Mesodermal cell (in vitro differentiated cells): ENCODE results near the gene MYO5A.
"Not testable (repeated sequence)": the region's sequence is repeated elsewhere in the genome, so short reads cannot be mapped to it uniquely, and the experiment has no call there.

Experiments used
- H3K27ac ChIP-seq: 2 replicates; pipeline ENCODE4 v1.7.0; 2013; ENCODE audit warnings: mild to moderate bottlenecking, low read depth, low read length, moderate library complexity; ENCODE audit not compliant: severe bottlenecking
- H3K36me3 ChIP-seq: 2 replicates; pipeline ENCODE4 v1.7.1; 2013; ENCODE audit warnings: mild to moderate bottlenecking, low read length, moderate library complexity; ENCODE audit not compliant: control insufficient read depth, insufficient read depth
- H3K4me1 ChIP-seq: one replicate; pipeline ENCODE4 v1.7.1; 2013; ENCODE audit warnings: mild to moderate bottlenecking, low read length; ENCODE audit not compliant: insufficient read depth, control insufficient read depth, poor library complexity, severe bottlenecking
- H3K4me3 ChIP-seq: 2 replicates; pipeline ENCODE4 v1.7.0; 2013; ENCODE audit warnings: low read length, control low read depth, mild to moderate bottlenecking; ENCODE audit not compliant: insufficient read depth, poor library complexity, severe bottlenecking; ENCODE audit errors: extremely low read depth
- H3K9me3 ChIP-seq: 2 replicates; pipeline ENCODE4 v1.7.1; 2013; ENCODE audit warnings: mild to moderate bottlenecking, low read length, moderate library complexity; ENCODE audit not compliant: control insufficient read depth
- WGBS, 2 experiments: methylation state at CpG; one replicate each; pipeline ENCODE4 v1.1.5; 2013; ENCODE audit warnings: missing lambda C conversion rate in 2 of 2; ENCODE audit not compliant: insufficient coverage in 2 of 2; 5-methylcytosine and 5-hydroxymethylcytosine counted together

MYO5A gene

DNA sequence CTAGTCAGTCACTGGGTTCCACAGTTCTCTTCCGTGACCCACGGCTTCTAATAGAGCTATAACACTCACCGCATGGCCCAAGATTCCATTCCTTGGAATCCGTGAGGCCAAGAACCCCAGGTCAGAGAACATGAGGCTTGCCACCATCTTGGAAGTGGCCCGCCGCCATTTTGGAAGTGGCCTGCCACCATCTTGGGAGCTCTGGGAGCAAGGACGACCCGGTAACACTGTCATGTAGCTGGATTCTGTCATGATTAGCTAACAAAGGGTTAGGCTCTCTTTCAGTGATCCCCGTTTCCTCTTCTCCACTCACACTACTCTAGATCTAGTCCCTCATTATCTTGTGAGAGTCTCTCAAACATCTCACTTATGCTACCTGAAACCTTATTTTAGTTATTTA, 89.6 kb downstream of the MYO5A start:
- H3K9me3 ChIP-seq, H3K27ac ChIP-seq, H3K4me3 ChIP-seq, H3K36me3 ChIP-seq, H3K4me1 ChIP-seq: not testable (repeated sequence)
- 92 to 97% methylated on average over 4 to 8 of the region's 9 CpGs for WGBS, 2 experiments

DNA sequence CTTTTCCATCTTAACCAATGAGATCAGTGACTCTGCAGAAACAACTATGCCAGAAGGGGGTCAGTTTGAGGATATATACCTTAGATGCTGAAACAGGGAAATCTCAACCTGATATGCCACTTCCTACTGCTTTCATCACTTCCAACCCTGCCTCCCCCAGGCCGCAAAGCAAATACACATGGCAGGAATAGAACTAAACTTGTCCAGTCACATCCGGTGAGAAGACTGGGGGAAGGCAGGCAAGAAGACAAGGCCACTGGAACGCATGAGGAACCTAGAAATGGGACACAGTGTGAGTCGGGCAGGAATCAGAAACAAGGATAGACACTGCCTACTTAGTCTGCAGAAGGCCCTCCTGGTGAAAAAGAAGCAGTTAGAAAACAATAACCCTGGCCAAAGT, 90.6 kb downstream of the MYO5A start:
- H3K4me3 ChIP-seq, result no peak overlapping the region
- H3K27ac ChIP-seq, result no peak overlapping the region
- WGBS, 2 experiments, result 94 to 97% methylated on average over 3 of the region's 4 CpGs

DNA sequence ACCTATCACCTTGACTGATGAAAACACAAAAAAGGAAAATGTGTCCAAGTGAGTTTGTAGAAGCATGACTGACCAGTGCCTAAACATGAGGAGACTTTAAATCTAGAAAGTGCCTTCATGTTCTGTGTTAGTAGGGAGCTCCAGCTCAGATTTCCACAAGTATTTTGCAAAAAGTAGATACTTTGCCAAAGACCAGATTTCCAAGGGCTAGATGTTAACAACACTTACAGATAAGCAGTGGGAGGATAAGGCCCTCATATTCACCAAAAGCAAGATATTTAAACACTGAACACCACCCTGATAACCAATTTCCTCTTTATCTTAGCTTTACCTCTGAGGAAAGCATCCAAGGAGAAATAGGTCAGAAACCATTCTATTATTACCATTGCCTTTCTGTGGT, 91.0 kb downstream of the MYO5A start:
- Histone ChIP-seq H3K27ac (no peak overlapping the region), H3K36me3 (no peaks in the 10 kb centered on the region)

More for the DNA sequence above, 90.6 kb downstream of the MYO5A start:
- no peaks in the 10 kb centered on the region for H3K36me3 ChIP-seq
- H3K9me3 ChIP-seq, result no peaks in the 10 kb centered on the region
- peaks cover 5% of the 10 kb centered on the region for H3K4me1 ChIP-seq

DNA sequence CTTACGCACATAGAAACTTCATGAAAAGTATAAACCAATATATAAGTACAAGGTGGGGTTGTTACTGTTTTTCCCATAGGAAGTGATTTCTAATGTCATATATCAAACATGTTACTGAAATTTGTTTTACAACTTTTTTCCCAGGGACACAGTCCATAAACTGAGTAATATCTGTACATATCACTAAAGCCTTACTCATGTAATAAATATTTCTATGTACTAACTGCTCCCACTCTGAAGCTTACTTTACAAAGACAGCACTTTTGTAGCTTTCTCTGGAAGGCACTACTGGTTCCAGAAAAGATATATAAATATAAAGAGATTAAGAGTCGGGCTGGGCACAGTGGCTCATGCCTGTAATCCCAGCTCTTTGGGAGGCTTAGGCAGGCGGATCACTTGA, 91.7 kb downstream of the MYO5A start:
- Histone ChIP-seq H3K36me3 (no peaks in the 10 kb centered on the region), H3K4me3 (no peak overlapping the region), H3K27ac (no peak overlapping the region), H3K9me3 (no peaks in the 10 kb centered on the region), H3K4me1 (peaks cover 2% of the 10 kb centered on the region)
- WGBS, 2 experiments, result 94 to 100% methylated on average over 2 of the region's 3 CpGs

More for the DNA sequence above, 91.0 kb downstream of the MYO5A start:
- no peak overlapping the region for H3K4me3 ChIP-seq
- peaks cover 5% of the 10 kb centered on the region for H3K4me1 ChIP-seq
- no peaks in the 10 kb centered on the region for H3K9me3 ChIP-seq

DNA sequence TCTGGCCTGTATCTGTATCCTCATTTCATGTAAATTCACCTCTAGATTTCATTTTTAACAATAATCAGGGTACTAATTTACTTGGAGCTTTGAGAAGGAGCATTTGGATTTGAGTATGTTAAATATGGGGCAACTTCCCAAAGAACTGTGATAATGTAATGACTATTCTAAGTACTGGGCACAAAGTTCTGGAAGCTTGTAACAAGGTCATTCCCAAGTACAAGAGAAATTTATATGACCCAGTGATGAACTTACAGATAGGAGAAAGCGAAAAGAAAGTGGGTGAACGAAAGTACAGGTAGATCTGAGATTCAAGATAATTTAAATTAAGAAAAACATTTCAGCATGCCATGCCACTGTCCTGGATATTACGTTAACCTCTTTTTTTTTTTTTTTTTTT, 93.8 kb downstream of the MYO5A start:
- Histone ChIP-seq H3K4me1 (no peaks in the 10 kb centered on the region), H3K9me3 (no peaks in the 10 kb centered on the region), H3K36me3 (no peaks in the 10 kb centered on the region), H3K27ac (no peak overlapping the region), H3K4me3 (no peak overlapping the region)
- WGBS, 2 experiments, result 80 to 100% methylated on average over 1 of the region's 3 CpGs

DNA sequence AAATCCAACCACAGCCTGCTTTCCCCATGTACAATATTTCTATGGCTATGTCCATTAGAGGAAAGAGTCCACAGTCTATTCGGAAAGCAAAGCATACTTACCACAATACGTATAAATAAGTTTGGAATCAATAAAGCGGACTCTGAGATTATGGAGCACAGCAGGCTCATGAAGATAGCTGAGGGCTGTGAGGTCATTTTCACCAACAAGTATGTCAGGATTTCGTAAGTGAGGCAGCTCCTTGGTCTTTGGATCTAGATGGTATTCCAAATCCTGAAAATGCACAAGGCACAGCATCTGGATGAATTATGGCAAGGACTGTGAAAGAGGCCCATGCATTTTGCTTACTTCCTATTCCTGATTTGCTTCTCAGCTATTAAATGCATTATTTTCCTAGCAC, 100.4 kb downstream of the MYO5A start:
- Histone ChIP-seq H3K4me3 (no peak overlapping the region), H3K4me1 (no peaks in the 10 kb centered on the region), H3K36me3 (no peaks in the 10 kb centered on the region), H3K27ac (no peak overlapping the region), H3K9me3 (no peaks in the 10 kb centered on the region)
- WGBS, 2 experiments, result 96 to 100% methylated on average over 3 of the region's 4 CpGs

DNA sequence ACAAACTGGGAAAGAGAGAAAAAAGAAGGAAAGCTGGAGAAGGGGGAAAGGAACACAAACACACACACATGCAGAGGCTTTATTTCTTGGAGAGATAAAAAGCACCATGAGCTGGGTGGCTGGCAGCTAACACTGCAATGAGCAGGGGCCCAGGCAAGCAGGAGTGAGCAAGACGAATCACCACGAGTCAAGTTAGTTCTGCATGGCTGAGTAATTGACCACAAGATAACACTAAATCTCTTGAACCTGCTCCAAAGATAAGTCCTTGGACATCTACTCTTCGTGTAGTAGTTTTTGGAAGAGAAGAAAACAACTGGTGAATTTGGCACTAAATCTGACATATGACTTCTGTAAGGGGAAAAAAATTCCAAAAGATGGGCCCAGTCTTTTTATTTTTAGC, 100.9 kb downstream of the MYO5A start:
- Histone ChIP-seq H3K36me3 (no peaks in the 10 kb centered on the region), H3K4me1 (no peaks in the 10 kb centered on the region), H3K4me3 (no peak overlapping the region), H3K27ac (no peak overlapping the region), H3K9me3 (no peaks in the 10 kb centered on the region)
- WGBS, 2 experiments, result 8 to 40% methylated on average over 1 to 2 of the region's 3 CpGs

DNA sequence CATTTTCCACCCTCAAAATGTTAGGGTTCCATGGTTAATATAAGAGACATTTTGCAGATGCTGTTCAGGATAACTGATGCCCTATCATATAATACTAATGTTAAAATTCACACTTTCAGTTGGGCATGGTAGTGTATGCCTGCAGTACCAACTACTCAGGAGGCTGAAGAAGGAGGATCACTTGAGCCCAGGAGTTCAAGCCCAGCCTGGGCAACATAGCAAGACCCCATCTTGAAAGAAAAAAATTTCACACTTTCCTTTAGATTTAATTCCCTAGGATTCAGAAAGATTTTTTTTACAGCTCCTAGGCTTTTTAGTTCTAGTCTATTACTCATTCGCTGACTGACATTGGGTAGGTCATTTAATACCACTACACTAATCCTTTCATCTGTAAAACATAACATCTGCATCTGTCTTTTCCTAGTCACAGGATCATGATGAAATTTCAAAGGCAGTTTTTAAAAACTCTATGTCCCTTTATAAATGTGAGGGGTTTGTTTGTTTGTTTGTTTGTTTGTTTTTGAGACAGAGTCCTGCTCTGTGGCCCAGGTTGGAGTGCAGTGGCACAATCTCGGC, 103.7 kb downstream of the MYO5A start:
- H3K4me3 ChIP-seq, result no peak overlapping the region
- no peaks in the 10 kb centered on the region for H3K4me1 ChIP-seq
- H3K9me3 ChIP-seq, result no peaks in the 10 kb centered on the region
- 100% methylated on average over 1 to 2 of the region's 2 CpGs for WGBS, 2 experiments
- no peaks in the 10 kb centered on the region for H3K36me3 ChIP-seq
- no peak overlapping the region for H3K27ac ChIP-seq

DNA sequence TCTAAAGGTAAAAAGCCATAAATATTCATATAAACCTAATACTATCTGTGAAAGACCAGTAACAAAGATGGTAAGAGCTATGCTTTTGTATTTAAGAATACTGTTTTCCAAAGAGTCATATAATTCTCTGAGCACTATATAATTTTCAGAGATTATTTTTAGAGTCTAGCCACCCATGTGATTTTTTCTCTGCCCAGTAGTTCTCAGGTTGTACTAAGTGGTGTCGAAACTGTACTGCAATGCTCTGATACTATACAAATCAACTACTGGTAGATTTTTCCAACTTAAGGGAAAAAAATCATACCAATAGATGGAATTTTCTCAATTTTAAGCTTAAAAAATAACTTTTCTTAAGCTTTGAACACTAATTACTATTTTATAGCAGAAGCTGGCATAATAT, 104.8 kb downstream of the MYO5A start:
- Histone ChIP-seq H3K4me1 (no peaks in the 10 kb centered on the region), H3K9me3 (no peaks in the 10 kb centered on the region), H3K4me3 (no peak overlapping the region), H3K36me3 (no peaks in the 10 kb centered on the region), H3K27ac (no peak overlapping the region)
- no CpG with 5 or more reads among the region's 1 CpG for WGBS, 2 experiments

DNA sequence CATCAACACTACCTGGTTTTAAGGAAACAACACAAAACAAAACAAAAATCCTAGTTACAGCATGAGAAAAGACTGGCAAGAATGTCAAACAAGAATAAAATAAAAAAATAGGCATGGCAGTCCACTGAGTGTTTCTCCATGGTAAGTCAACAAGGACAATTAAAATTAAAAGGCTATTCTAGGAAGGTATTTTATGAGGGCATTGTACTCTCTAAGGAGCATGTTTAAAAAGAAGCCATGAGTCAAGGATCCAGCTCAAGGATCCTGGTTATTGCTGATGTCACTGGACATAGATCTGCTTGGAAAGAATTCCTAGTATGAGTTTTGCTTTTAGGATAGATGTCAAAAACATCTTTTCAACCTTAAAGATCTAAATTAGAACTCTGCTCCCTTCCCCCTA, 106.7 kb downstream of the MYO5A start:
- no peaks in the 10 kb centered on the region for H3K4me1 ChIP-seq
- H3K27ac ChIP-seq, result no peak overlapping the region
- H3K9me3 ChIP-seq, result no peaks in the 10 kb centered on the region
- H3K36me3 ChIP-seq, result no peaks in the 10 kb centered on the region
- no peak overlapping the region for H3K4me3 ChIP-seq

DNA sequence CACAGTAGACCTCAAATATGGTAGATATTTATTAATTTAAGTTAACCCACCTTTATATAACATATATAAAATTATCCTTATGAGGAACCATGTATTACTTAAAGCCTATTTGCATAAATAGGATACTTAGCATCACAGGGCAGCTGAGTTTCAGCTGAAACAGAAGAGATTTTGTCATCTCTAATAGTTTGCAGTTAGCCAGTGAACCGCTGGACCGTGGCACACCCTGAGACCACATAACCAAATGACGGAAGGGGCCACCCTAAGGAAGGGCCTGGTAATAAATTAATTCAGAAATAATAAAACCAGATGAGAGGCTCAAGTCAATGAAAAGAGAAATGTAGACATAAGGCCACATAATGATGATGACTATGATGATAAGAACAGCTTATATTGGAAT, 107.7 kb downstream of the MYO5A start:
- WGBS, 2 experiments, result 100% methylated on average over 2 of the region's 3 CpGs; no CpG with 5 or more reads in 1 of the 2 experiments
- Histone ChIP-seq H3K4me1 (no peaks in the 10 kb centered on the region), H3K36me3 (no peaks in the 10 kb centered on the region), H3K9me3 (no peaks in the 10 kb centered on the region), H3K27ac (no peak overlapping the region), H3K4me3 (no peak overlapping the region)
